GM18517 (cell line): ENCODE measurements around the gene FOXA3.

ENCODE experiments used
- ATAC-seq: cut with Tn5 transposase; IDR thresholded peaks from one replicate; pipeline ENCODE4 v1.9.1; 2021; ENCODE audit warnings: mild to moderate bottlenecking, moderate library complexity; ENCODE audit not compliant: unreplicated experiment

FOXA3 gene

DNA sequence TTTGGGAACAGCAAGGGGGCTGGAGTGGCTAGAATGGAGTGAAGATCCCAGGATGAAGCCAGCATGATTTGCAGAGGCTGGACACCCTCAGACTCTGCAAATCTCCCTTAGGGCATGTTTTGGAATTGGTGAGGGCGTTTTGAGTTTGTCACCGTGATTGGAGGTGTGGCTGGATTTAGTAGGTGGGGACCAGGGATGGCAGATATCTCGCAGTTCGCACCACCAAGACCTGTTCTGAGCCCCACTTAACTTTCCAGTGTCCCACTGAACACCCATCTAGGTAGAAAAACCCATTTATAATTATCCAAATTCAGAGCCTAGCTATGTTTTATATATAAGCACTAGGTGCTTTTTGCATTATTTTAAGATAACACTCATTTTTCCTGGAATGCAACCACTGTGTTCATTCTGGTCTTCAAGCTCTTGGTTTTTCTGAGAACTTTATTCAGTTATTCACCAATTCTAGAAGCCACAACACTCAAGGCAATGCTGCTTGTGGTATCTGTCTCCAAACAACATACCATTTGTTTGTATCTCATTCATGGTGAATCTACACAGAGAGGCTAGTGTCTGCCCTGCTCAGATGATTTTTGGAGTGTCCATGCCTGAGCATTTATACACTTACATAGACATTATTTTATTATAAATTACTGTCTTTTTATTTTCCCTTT lies 53.4 kb downstream of the FOXA3 start:
- no peak for ATAC-seq

DNA sequence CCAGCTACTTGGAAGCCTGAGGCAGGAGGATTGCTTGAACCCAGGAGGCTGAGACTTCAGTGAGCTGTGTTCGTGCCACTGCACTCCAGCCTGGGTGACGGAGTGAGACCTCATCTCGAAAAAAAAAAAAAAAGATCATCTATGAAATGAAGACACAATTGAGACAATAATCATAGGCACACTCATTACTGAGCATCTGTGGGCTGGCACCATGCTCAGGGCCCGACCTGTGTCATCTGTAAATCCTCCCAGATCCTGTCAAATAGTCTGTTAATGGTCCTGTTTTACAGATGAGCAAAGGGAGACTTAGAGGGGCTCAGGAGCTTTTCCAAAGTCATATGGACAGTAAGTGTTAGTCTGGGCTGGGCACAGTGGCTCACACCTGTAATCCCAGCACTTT lies 54.6 kb downstream of the FOXA3 start:
- ATAC-seq = no peak

DNA sequence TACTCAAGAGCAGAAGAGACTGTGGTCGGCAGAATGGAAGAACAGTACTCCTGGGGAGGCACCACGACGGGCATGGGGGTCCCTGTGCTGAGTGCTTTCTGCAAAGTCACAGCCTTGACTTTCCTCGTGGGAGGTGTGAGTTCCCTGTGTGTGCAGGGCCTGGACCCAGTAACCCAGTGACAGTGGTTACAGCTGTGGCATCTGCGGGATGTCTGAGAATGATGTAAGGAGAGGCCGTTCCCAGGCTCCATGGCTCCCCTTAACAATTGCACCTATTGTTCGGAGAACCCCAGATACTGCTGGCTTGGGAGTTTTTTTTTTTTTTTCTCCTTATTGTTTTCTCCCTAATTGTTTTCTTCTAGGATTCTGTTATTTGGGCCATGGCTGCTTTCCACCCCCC lies 55.6 kb downstream of the FOXA3 start:
- no peak for ATAC-seq

DNA sequence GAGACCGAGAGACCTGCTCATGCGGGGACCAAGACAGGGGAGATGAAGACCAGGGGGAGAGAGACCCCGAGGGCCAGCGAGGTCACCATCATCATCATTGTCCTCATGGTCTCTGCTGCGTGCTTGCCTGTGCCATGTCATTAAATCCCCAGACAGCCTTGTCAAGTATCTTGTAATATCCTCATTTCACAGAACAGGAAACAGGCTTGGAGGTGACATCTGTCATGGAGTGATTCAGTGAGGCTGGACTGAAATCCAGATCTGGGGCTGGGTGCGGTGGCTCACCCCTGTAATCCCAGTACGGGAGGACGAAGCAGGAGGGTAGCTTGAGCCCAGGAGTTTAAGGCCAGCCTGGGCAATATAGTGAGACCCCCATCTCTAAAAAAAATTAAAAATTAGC lies 56.3 kb downstream of the FOXA3 start:
- ATAC-seq = no peak

DNA sequence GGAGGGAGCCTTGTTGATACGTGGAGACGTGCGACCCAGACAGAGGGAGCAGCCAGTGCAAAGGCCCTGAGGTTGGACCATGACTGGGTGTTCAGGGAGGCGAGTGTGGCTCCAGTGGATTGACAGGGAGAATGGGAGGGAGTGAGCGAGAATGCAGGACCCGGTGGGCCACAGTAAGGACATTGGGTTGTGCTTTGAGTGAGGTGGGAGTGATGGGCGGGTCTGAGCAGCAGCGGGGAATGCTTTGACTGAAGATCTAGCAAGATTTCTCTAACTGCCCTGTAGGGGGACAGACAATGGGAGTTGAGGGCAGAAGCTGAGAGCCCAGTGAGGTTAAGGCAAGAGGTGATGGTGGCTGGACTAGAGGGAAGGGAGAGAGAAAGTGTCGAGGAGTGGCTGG lies 58.2 kb downstream of the FOXA3 start:
- no peak for ATAC-seq
